OCI-LY1 (cell line): ENCODE measurements around the gene C19orf33.

Source experiments
- H2AFZ ChIP-seq: fragments of 200-600 bp; sonication (generic), shearing (Covaris generic); 2 replicates; pipeline ENCODE4 v1.6.0; 2014; ENCODE audit warnings: antibody characterized with exemption, mild to moderate bottlenecking, low read length
- H3F3A ChIP-seq: fragments of 200-600 bp; sonication (generic), shearing (Covaris generic); 2 replicates; pipeline ENCODE4 v1.6.0; 2014; ENCODE audit warnings: mild to moderate bottlenecking, antibody characterized with exemption, low read length, moderate library complexity; ENCODE audit not compliant: insufficient read depth
- H3K27ac ChIP-seq: fragments of 200-600 bp; sonication (generic); 2 replicates; pipeline ENCODE4 v1.5.1; 2014; ENCODE audit warnings: low read length, mixed run types, mild to moderate bottlenecking, low read depth; ENCODE audit not compliant: poor library complexity, severe bottlenecking
- H3K27me3 ChIP-seq: fragments of 200-600 bp; sonication (generic); 2 replicates; pipeline ENCODE4 v1.6.0; 2014; ENCODE audit warnings: antibody characterized with exemption, mild to moderate bottlenecking, low read length, moderate library complexity; ENCODE audit not compliant: insufficient read depth
- H3K36me3 ChIP-seq: fragments of 200-600 bp; sonication (generic); 2 replicates; pipeline ENCODE4 v1.6.1; 2014; ENCODE audit warnings: mild to moderate bottlenecking, antibody characterized with exemption, low read length, moderate library complexity, mixed read lengths; ENCODE audit not compliant: insufficient read depth
- H3K4me1 ChIP-seq: fragments of 200-600 bp; sonication (generic); 2 replicates; pipeline ENCODE4 v1.5.1; 2014; ENCODE audit warnings: mild to moderate bottlenecking, low read length, moderate library complexity; ENCODE audit not compliant: insufficient read depth, severe bottlenecking
- H3K4me2 ChIP-seq: fragments of 200-600 bp; sonication (generic), shearing (Covaris generic); 2 replicates; pipeline ENCODE4 v1.6.1; 2014; ENCODE audit warnings: low read length
- H3K4me3 ChIP-seq: fragments of 200-600 bp; sonication (generic); 2 replicates; pipeline ENCODE4 v1.5.1; 2014; ENCODE audit warnings: low read length, low read depth, mild to moderate bottlenecking, mixed read lengths; ENCODE audit not compliant: poor library complexity, severe bottlenecking
- H3K79me2 ChIP-seq: fragments of 200-600 bp; shearing (Covaris generic); 2 replicates; pipeline ENCODE4 v1.6.1; 2016; ENCODE audit warnings: mixed run types, low read length, mixed read lengths; ENCODE audit not compliant: insufficient read depth
- H3K9ac ChIP-seq: fragments of 200-600 bp; sonication (generic), shearing (Covaris generic); 2 replicates; pipeline ENCODE4 v1.6.1; 2014; ENCODE audit warnings: mild to moderate bottlenecking, low read length, mixed read lengths
- H3K9me2 ChIP-seq: fragments of 200-600 bp; sonication (generic), shearing (Covaris generic); 2 replicates; pipeline ENCODE4 v1.6.1; 2014; ENCODE audit warnings: low read depth, mild to moderate bottlenecking, low read length, mixed read lengths
- H3K9me3 ChIP-seq: fragments of 200-600 bp; shearing (Covaris generic); 2 replicates; pipeline ENCODE4 v1.6.1; 2014; ENCODE audit warnings: low read length, mixed read lengths
- H4K20me1 ChIP-seq: fragments of 200-600 bp; sonication (generic), shearing (Covaris generic); 2 replicates; pipeline ENCODE4 v1.6.0; 2016; ENCODE audit warnings: mild to moderate bottlenecking, low read length; ENCODE audit not compliant: insufficient read depth
- EZH2 ChIP-seq: fragments of 200-600 bp; sonication (generic), shearing (Covaris generic); IDR thresholded peaks from 2 replicates; pipeline ENCODE4 v1.8.0; 2017; ENCODE audit warnings: borderline replicate concordance, mixed run types, mild to moderate bottlenecking, antibody characterized with exemption, low read length, moderate library complexity, mixed read lengths
- TF ChIP-seq, protein P1 (sequence below): fragments of 200-600 bp; sonication (generic), shearing (Covaris generic); IDR thresholded peaks from 2 replicates; pipeline ENCODE4 v1.5.1; 2017; ENCODE audit warnings: mild to moderate bottlenecking, antibody characterized with exemption, low read length, moderate library complexity, mixed read lengths

The C19orf33 gene

GRCh38 chr19:38319421-38320258, 15.6 kb downstream of the C19orf33 start, which contains the start of gene KCNK6:
TSS of gene KCNK6 (plus strand) at chr19:38319845. CDS start at chr19:38319951, 106 bp downstream.
- Histone ChIP-seq H3K9me2 (no peaks in the 10 kb centered on the region), H2AFZ (no peak within 1 kb of the TSS), H3K27me3 (no peaks in the 10 kb centered on the region; the same call in 1 of the 2 replicates), H3K9ac (peak within 1 kb of the TSS; percentile 58), H3K4me3 (peak within 1 kb of the TSS; percentile 68), H3K4me1 (peaks cover 35% of the 10 kb centered on the region), H3F3A (no peaks in the 10 kb centered on the region), H3K36me3 (no peaks in the 10 kb centered on the region), H4K20me1 (no peaks in the 10 kb centered on the region), H3K79me2 (no peaks in the 10 kb centered on the region), H3K27ac (no peak within 1 kb of the TSS), H3K9me3 (no peaks in the 10 kb centered on the region), H3K4me2 (peak within 1 kb of the TSS; percentile 94)
- TF ChIP-seq EZH2, result no peak
- TF ChIP-seq, protein P1, sequence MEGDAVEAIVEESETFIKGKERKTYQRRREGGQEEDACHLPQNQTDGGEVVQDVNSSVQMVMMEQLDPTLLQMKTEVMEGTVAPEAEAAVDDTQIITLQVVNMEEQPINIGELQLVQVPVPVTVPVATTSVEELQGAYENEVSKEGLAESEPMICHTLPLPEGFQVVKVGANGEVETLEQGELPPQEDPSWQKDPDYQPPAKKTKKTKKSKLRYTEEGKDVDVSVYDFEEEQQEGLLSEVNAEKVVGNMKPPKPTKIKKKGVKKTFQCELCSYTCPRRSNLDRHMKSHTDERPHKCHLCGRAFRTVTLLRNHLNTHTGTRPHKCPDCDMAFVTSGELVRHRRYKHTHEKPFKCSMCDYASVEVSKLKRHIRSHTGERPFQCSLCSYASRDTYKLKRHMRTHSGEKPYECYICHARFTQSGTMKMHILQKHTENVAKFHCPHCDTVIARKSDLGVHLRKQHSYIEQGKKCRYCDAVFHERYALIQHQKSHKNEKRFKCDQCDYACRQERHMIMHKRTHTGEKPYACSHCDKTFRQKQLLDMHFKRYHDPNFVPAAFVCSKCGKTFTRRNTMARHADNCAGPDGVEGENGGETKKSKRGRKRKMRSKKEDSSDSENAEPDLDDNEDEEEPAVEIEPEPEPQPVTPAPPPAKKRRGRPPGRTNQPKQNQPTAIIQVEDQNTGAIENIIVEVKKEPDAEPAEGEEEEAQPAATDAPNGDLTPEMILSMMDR, result no peak

DNA sequence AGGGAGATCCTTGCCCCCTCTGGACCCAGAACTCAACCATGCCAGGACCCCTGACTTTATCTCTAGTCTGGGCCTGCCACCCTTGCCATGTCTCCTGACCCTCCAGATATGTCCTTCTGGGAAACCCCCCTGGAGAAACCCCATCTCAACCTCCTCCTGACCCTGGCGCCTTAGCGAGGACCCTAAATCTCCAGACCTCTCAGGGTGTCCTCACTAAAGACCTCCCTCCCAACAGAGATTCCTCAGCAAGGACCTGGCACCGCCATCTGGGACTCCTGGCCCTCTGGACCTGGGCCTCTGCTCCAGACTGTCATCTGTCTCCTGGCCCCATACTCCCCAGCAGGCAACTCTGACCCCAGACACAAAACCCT, 16.9 kb downstream of the C19orf33 start:
- no peak overlapping the region for H3K4me3 ChIP-seq
- H3K9me2 ChIP-seq, result no peaks in the 10 kb centered on the region
- no peak for TF ChIP-seq EZH2
- TF ChIP-seq, protein P1, result no peak
- H4K20me1 ChIP-seq, result no peaks in the 10 kb centered on the region
- H2AFZ ChIP-seq, result no peak overlapping the region
- no peaks in the 10 kb centered on the region; the same call in 1 of the 2 replicates for H3K27me3 ChIP-seq
- no peaks in the 10 kb centered on the region for H3F3A ChIP-seq
- no peaks in the 10 kb centered on the region for H3K36me3 ChIP-seq
- H3K9ac ChIP-seq, result no peak overlapping the region
- no peaks in the 10 kb centered on the region for H3K9me3 ChIP-seq
- H3K79me2 ChIP-seq, result no peaks in the 10 kb centered on the region
- H3K4me1 ChIP-seq, result peaks cover 28% of the 10 kb centered on the region
- H3K4me2 ChIP-seq, result no peak overlapping the region
- no peak overlapping the region for H3K27ac ChIP-seq

DNA sequence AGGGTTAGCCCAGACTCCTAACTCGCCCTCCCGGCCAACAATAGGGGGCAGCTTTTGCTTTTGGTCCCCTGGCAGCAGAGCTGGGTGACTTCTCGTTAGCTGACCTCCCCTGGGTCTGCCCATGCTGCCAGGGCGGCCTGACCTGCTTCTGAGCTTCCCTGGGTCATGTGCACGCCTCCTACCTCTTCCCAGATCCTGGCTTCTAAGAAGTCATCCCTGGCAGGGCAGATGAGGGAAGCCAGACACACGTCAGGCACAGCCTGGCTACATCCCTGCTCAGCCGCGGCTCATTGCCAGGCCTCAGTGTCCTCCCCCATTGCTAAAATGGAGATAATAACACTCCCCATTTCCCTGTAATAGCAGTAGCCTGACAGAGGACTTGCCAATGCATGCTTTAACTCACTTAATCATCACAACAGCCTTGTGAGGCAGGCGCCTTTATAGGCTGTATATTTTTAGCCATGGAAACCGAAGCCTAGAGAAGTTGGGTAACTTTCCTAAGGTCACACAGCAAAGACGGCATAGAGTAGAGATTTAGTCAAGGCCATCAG, 17.7 kb downstream of the C19orf33 start:
- H3K79me2 ChIP-seq, result no peaks in the 10 kb centered on the region
- no peaks in the 10 kb centered on the region for H3K36me3 ChIP-seq
- H3F3A ChIP-seq, result no peaks in the 10 kb centered on the region
- no peaks in the 10 kb centered on the region for H4K20me1 ChIP-seq
- peaks cover 22% of the 10 kb centered on the region for H3K4me1 ChIP-seq
- H2AFZ ChIP-seq, result no peak overlapping the region
- no peak for TF ChIP-seq EZH2
- TF ChIP-seq, protein P1, result no peak
- H3K4me3 ChIP-seq, result no peak overlapping the region
- H3K9ac ChIP-seq, result no peak overlapping the region
- H3K9me3 ChIP-seq, result no peaks in the 10 kb centered on the region
- no peaks in the 10 kb centered on the region for H3K9me2 ChIP-seq
- no peaks in the 10 kb centered on the region; the same call in 1 of the 2 replicates for H3K27me3 ChIP-seq
- no peak overlapping the region for H3K4me2 ChIP-seq
- H3K27ac ChIP-seq, result no peak overlapping the region
